Retinal pigment epithelial cell (primary cell): ENCODE results near the gene CORO1C.
"Not testable (repeated sequence)": the region's sequence is repeated elsewhere in the genome, so short reads cannot be mapped to it uniquely, and the experiment has no call there.

Experiments
- DNase-seq: peaks from one replicate; pipeline ENCODE4 v3.0.0-alpha.2; 2010; ENCODE audit warnings: low read depth
- H3K4me3 ChIP-seq: 2 replicates; pipeline ENCODE4 v1.5.1; 2011; ENCODE audit warnings: mild to moderate bottlenecking, low read length, control low read depth, moderate library complexity
- TF ChIP-seq, protein P1 (sequence below): conservative IDR thresholded peaks from 2 replicates; pipeline ENCODE4 v1.5.1; 2011; ENCODE audit warnings: low read depth, low read length, control low read depth, inconsistent platforms

Gene CORO1C

DNA sequence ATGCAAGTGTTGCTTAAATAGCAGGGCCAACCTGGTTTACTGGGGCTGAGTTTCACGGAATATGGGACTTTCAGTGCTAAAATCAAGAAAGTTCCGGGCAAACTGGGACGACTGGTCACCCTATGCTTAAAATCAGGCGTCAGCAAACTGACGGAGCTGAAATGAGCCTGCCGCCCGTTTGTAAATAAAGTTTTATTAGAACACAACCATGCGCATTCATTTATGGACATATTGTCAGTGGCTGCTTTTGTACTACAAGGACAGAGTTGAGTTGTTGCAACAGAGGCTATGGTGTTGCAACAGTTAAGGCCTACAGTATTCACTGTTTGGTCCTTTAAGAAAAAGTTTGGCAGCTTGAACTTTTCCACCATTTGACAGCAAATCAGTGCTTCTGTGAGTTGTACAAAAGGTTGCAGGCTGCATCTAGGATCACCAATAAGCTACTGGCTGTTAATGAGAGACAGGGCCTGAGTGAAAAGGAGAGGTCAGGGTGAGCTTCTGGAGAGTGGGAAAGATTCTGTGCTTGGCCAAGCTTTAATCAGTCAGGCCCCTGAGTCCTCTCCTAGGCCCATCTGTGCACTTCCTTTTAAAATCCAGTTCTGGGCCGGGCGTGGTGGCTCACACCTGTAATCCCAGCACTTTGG, 111.0 kb downstream of the CORO1C start:
- H3K4me3 ChIP-seq = no peak overlapping the region
- no peak for DNase-seq
- TF ChIP-seq, protein P1, sequence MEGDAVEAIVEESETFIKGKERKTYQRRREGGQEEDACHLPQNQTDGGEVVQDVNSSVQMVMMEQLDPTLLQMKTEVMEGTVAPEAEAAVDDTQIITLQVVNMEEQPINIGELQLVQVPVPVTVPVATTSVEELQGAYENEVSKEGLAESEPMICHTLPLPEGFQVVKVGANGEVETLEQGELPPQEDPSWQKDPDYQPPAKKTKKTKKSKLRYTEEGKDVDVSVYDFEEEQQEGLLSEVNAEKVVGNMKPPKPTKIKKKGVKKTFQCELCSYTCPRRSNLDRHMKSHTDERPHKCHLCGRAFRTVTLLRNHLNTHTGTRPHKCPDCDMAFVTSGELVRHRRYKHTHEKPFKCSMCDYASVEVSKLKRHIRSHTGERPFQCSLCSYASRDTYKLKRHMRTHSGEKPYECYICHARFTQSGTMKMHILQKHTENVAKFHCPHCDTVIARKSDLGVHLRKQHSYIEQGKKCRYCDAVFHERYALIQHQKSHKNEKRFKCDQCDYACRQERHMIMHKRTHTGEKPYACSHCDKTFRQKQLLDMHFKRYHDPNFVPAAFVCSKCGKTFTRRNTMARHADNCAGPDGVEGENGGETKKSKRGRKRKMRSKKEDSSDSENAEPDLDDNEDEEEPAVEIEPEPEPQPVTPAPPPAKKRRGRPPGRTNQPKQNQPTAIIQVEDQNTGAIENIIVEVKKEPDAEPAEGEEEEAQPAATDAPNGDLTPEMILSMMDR = no peak

DNA sequence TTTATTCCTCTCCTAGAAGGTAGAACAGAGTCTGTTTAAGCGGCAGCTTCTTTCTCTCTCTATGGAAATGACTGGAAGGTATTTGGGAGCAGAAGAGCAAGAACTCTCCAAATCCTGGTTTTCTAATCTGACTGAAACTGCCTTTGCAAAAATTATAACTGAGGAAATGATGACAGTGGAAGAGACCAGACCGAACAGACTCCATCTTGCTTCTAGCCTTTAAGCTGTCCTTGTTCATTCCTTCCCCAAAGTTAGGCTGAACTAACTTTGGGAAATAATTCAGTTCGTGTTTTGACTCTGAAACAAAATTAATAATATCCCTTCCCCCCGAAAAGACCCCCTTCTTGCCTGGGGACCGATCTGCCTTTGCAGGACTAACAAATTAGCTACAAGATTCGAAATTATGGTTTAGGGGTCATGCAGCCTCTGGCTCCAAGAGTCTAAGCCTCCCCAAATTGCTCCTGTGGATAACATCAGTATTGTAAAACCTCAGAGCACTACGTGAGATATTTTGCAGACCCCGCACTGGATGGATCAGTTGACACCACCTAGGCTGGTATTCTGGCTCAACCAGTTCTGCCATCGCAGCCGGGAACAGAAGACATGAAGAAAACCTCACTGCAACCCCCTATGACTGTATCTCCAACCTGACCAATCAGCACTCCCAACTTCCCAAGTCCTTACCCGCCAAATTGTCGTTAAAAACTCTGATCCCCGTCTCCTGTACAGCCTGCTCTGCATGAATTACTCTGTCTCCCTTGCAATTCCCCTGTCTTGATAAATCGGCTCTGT, 111.8 kb downstream of the CORO1C start:
- no peak for DNase-seq
- no peak overlapping the region for H3K4me3 ChIP-seq
- TF ChIP-seq, protein P1 = no peak

DNA sequence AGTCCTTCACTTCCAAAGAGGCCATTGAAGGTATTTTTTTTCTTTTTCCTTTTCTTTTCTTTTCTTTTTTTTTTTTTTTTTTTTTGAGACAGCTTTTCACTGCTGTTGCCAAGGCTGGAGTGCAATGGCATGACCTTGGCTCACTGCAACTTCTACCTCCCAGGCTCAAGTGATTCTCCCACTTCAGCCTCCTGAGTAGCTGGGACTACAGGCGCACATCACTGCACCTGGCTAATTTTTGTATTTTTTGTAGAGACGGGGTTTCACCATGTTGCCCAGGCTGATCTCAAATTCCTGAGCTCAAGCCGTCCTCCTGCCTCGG, 112.4 kb downstream of the CORO1C start:
- not testable (repeated sequence) for H3K4me3 ChIP-seq, DNase-seq

DNA sequence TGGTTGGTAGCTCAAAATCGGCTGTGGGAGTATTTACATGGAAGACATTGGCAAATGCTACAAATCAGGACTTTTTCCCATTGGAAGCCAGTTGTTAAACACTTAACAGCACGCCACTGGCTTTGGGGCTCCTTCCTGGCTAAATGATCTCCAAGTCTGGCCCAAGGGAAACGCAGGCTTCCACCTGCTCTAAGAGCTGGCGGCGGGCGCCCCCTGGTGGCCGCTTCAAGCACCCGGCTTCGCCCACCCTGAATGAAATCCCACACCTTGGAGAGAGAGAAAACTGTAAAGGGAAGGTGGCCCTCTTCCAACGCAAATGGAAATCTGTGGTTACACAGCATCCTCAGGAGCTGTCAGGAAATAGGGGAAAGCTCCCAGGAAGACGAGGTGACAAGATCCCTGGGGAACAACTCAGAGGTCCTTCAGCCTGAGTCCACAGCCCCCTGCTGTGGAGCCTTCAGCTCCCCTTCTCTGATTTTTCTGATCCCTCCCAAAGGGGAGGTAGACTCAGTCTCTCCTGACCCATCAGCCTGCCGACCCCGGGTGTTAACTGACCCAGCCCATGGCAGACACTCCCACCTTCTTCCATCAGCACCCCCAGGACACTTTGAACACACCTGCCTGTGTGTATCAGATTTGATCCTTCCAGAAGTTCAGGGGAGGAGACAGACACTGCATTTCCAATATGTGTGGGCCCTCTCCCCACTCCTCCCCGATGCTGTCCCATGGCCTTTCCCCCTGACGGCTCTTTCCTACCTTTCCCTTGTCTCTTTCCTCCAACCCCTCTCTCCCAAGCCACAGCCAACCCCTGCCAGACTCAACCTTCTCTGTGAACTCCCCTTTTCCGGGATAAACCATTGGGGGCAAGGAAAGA, 113.0 kb downstream of the CORO1C start:
- TF ChIP-seq, protein P1 = peak; percentile 93
- H3K4me3 ChIP-seq = no peak overlapping the region
- DNase-seq = no peak

DNA sequence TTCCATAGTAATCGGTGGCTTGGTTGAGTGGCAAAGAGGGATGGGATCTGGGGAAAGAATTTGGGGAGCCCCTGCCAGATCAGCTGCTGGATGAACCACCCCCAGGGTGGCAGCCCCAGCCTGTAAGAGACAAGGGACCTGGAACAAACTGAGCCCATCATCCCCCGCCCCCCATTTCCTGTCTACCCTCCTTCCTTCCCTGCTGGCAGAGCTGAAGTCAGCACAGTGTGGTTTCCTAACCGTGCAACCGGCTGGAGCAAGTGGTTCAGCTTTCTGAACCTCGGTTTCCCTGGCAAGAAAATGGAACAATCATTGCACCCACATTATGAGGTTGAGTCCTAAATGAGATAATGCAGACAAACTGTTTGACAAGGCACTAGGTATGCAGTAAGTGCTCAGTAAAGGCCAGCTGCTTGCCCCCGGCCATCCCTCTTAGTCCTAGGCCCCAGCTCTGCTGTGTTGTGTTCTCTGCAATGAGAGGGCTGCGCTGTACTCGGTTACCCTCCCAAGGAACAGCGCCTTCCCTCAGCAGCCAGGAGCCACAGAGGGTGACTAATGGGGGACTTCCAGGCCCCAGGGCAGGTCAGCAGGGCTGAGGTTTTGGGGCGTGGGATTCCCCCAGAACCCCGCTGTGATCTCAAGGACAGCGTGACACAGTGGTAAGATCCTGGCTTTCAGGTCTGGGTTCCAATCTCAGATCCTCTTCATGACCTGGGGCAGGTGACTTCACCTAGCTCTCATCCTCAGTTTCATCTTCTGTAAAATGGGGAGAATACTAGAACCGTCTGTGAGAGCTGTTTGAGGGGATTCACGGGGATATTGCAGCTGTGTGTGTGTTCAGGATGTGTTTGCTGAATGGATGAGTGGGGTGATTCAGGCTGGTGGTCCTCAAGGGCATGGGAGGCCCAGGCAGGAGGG, 114.1 kb downstream of the CORO1C start:
- no peak for DNase-seq
- H3K4me3 ChIP-seq = no peak overlapping the region
- TF ChIP-seq, protein P1 = no peak

DNA sequence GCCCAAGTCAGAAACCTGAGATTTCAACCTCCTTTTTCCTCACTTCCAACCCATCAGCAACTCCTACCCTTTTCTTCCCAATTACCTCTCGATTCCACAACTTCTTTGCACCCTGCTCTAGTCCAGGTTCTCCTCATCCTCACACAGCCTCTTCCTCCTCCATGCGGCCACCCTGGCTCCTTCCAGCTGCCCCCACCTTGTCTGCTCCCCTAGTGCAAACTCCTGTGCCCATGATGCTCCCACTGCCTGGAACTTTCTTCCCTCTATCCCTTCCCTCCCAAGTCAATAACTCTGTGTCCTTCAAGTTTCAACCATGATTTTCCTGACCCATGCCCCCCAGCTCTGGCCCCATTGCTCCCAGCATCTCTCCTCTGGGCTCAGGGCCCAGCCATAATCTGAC, 115.0 kb downstream of the CORO1C start:
- no peak overlapping the region for H3K4me3 ChIP-seq
- no peak for DNase-seq
- TF ChIP-seq, protein P1 = no peak
